HepG2 (cell line): ENCODE measurements around the gene SCN9A. TPM values are rescaled to one million over a fixed set of nuclear protein-coding genes. Genes with fewer than 3 reads are reported as not detected.

Experiments
- ELF3 ChIP-seq: IDR thresholded peaks from 2 replicates; pipeline ENCODE4 v1.6.1; 2016; ENCODE audit warnings: missing genetic modification reagents, missing compliant biosample characterization
- GATAD2A ChIP-seq: IDR thresholded peaks from 2 replicates; pipeline ENCODE4 v1.6.1; 2016
- MED1 ChIP-seq: sonication (generic); formaldehyde crosslinking; IDR thresholded peaks from 2 replicates; pipeline ENCODE4 v1.4.0; 2020; ENCODE audit warnings: missing genetic modification reagents
- SATB2 ChIP-seq: sonication (generic); formaldehyde crosslinking; IDR thresholded peaks from 2 replicates; pipeline ENCODE4 v1.5.0; 2020; ENCODE audit warnings: missing genetic modification reagents
- SP5 ChIP-seq: IDR thresholded peaks from 2 replicates; pipeline ENCODE4 v1.6.1; 2016; ENCODE audit warnings: low read depth, borderline replicate concordance
- STAG1 ChIP-seq: sonication (generic); formaldehyde crosslinking; IDR thresholded peaks from 2 replicates; pipeline ENCODE4 v1.4.0; 2020; ENCODE audit warnings: missing genetic modification reagents
- ZNF788 ChIP-seq: sonication (generic); formaldehyde crosslinking; IDR thresholded peaks from 2 replicates; pipeline ENCODE4 v1.5.0; 2020; ENCODE audit warnings: mild to moderate bottlenecking, missing genetic modification reagents, borderline replicate concordance
- polyA plus RNA-seq, 8 experiments: library from polyadenylated mRNA; depleted of rRNA in 3 of 8; stranded (reverse) in 7 of 8; unstranded in 1 of 8; fragments of >200 nt; fragmentation: Illumina TruSeq in 4 of 8; extraction: Trizol in 4 of 8; gene quantifications; 2 replicates each; pipeline versions ENCODE4 v1.2.1 to v1.2.3, GENCODE V29; 2011 to 2016; ENCODE audit warnings: low read depth in 4 of 8, missing spikeins in 1 of 8, mixed read lengths in 1 of 8; ENCODE audit not compliant: insufficient read depth in 1 of 8
- total RNA-seq, 5 experiments: library from RNA; depleted of rRNA; stranded (reverse); fragments of >200 nt; fragmentation: Illumina TruSeq; extraction: Trizol; gene quantifications; 2 replicates each; pipeline ENCODE4 v1.2.3, GENCODE V29; 2016; ENCODE audit warnings: low read depth in 1 of 5
- TF ChIP-seq, protein P1 (sequence below): sonication (generic); formaldehyde crosslinking; IDR thresholded peaks from 2 replicates; pipeline ENCODE4 v1.5.0; 2020; ENCODE audit warnings: missing genetic modification reagents
- TF ChIP-seq, protein P2 (sequence below): sonication (generic); formaldehyde crosslinking; IDR thresholded peaks from 2 replicates; pipeline ENCODE4 v1.4.0; 2020; ENCODE audit warnings: missing genetic modification reagents
- TF ChIP-seq, protein P3 (sequence below): sonication (generic); formaldehyde crosslinking; conservative IDR thresholded peaks from 2 replicates; pipeline ENCODE4 v1.4.0; 2020; ENCODE audit warnings: mild to moderate bottlenecking, missing genetic modification reagents, moderate library complexity
- TF ChIP-seq, protein P4 (sequence below): IDR thresholded peaks from 2 replicates; pipeline ENCODE4 v1.4.0; 2020; ENCODE audit warnings: mild to moderate bottlenecking, missing genetic modification reagents
- TF ChIP-seq, protein P5 (sequence below): sonication (generic); formaldehyde crosslinking; IDR thresholded peaks from 2 replicates; pipeline ENCODE4 v1.4.0; 2020; ENCODE audit warnings: missing genetic modification reagents, borderline replicate concordance

Gene SCN9A
- total and polyA plus RNA-seq, 2 of the 13 experiments (the other 11 are each of a cell fraction or from before 2014, with no cell fraction given) = 15.3 to 24.3 TPM

DNA sequence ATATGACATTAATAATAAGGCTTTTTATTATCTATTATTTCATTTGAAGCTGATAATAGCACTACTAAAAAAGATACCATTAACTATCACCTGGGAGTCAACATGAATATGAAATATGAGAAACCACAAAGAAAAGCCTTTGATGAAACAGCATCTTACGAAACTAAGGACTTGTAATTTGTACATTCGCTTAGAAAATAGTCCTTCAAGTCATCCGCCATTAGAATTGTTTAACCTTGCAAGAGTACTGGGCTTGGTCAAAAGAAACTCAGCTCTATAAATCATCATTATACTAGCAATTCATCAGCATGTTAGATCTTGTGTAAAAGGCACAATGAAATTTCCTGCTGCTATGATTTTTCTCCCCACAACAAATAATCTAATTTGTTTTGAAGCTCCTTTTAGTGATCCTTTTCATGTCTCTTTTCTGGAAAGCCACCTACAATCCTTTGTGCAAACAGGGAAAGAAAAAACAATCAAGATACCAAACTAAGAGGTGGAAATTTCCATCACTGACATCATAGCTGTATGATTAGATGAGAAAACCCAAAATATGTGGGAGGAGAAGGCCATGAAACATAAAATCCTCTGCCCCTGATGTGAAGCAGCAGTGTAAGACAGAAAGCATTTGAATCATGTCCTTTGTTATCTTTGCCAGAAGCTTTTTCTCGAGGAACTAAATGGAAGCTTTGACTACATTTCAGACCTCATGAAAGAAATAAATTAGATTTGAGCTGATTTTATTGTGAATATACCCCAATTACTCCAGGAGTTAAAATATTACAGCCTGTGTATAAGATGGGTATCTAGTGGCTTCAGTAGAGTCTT, 31.2 kb downstream of the SCN9A start (continued):
- TF ChIP-seq, protein P1, sequence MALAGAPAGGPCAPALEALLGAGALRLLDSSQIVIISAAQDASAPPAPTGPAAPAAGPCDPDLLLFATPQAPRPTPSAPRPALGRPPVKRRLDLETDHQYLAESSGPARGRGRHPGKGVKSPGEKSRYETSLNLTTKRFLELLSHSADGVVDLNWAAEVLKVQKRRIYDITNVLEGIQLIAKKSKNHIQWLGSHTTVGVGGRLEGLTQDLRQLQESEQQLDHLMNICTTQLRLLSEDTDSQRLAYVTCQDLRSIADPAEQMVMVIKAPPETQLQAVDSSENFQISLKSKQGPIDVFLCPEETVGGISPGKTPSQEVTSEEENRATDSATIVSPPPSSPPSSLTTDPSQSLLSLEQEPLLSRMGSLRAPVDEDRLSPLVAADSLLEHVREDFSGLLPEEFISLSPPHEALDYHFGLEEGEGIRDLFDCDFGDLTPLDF = 0 out of 2 replicates have a peak, but pooled peaks have one; percentile 25
- TF ChIP-seq GATAD2A (CRISPR knock-in tag) (peak; percentile 83), ELF3 (CRISPR knock-in tag) (0 out of 2 replicates have a peak, but pooled peaks have one; percentile 40), ZNF788 (CRISPR knock-in tag) (no peak), SP5 (CRISPR knock-in tag) (peak; percentile 39), STAG1 (CRISPR knock-in tag) (no peak), SATB2 (CRISPR knock-in tag) (peak; percentile 40; the same call in 1 of the 2 replicates), MED1 (CRISPR knock-in tag) (peak; percentile 81)
- TF ChIP-seq, protein P2, sequence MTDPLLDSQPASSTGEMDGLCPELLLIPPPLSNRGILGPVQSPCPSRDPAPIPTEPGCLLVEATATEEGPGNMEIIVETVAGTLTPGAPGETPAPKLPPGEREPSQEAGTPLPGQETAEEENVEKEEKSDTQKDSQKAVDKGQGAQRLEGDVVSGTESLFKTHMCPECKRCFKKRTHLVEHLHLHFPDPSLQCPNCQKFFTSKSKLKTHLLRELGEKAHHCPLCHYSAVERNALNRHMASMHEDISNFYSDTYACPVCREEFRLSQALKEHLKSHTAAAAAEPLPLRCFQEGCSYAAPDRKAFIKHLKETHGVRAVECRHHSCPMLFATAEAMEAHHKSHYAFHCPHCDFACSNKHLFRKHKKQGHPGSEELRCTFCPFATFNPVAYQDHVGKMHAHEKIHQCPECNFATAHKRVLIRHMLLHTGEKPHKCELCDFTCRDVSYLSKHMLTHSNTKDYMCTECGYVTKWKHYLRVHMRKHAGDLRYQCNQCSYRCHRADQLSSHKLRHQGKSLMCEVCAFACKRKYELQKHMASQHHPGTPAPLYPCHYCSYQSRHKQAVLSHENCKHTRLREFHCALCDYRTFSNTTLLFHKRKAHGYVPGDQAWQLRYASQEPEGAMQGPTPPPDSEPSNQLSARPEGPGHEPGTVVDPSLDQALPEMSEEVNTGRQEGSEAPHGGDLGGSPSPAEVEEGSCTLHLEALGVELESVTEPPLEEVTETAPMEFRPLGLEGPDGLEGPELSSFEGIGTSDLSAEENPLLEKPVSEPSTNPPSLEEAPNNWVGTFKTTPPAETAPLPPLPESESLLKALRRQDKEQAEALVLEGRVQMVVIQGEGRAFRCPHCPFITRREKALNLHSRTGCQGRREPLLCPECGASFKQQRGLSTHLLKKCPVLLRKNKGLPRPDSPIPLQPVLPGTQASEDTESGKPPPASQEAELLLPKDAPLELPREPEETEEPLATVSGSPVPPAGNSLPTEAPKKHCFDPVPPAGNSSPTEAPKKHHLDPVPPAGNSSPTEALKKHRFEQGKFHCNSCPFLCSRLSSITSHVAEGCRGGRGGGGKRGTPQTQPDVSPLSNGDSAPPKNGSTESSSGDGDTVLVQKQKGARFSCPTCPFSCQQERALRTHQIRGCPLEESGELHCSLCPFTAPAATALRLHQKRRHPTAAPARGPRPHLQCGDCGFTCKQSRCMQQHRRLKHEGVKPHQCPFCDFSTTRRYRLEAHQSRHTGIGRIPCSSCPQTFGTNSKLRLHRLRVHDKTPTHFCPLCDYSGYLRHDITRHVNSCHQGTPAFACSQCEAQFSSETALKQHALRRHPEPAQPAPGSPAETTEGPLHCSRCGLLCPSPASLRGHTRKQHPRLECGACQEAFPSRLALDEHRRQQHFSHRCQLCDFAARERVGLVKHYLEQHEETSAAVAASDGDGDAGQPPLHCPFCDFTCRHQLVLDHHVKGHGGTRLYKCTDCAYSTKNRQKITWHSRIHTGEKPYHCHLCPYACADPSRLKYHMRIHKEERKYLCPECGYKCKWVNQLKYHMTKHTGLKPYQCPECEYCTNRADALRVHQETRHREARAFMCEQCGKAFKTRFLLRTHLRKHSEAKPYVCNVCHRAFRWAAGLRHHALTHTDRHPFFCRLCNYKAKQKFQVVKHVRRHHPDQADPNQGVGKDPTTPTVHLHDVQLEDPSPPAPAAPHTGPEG (CRISPR knock-in tag) = peak; percentile 85
- TF ChIP-seq, protein P3, sequence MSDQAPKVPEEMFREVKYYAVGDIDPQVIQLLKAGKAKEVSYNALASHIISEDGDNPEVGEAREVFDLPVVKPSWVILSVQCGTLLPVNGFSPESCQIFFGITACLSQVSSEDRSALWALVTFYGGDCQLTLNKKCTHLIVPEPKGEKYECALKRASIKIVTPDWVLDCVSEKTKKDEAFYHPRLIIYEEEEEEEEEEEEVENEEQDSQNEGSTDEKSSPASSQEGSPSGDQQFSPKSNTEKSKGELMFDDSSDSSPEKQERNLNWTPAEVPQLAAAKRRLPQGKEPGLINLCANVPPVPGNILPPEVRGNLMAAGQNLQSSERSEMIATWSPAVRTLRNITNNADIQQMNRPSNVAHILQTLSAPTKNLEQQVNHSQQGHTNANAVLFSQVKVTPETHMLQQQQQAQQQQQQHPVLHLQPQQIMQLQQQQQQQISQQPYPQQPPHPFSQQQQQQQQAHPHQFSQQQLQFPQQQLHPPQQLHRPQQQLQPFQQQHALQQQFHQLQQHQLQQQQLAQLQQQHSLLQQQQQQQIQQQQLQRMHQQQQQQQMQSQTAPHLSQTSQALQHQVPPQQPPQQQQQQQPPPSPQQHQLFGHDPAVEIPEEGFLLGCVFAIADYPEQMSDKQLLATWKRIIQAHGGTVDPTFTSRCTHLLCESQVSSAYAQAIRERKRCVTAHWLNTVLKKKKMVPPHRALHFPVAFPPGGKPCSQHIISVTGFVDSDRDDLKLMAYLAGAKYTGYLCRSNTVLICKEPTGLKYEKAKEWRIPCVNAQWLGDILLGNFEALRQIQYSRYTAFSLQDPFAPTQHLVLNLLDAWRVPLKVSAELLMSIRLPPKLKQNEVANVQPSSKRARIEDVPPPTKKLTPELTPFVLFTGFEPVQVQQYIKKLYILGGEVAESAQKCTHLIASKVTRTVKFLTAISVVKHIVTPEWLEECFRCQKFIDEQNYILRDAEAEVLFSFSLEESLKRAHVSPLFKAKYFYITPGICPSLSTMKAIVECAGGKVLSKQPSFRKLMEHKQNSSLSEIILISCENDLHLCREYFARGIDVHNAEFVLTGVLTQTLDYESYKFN (CRISPR knock-in tag) = peak; percentile 63
- TF ChIP-seq, protein P4, sequence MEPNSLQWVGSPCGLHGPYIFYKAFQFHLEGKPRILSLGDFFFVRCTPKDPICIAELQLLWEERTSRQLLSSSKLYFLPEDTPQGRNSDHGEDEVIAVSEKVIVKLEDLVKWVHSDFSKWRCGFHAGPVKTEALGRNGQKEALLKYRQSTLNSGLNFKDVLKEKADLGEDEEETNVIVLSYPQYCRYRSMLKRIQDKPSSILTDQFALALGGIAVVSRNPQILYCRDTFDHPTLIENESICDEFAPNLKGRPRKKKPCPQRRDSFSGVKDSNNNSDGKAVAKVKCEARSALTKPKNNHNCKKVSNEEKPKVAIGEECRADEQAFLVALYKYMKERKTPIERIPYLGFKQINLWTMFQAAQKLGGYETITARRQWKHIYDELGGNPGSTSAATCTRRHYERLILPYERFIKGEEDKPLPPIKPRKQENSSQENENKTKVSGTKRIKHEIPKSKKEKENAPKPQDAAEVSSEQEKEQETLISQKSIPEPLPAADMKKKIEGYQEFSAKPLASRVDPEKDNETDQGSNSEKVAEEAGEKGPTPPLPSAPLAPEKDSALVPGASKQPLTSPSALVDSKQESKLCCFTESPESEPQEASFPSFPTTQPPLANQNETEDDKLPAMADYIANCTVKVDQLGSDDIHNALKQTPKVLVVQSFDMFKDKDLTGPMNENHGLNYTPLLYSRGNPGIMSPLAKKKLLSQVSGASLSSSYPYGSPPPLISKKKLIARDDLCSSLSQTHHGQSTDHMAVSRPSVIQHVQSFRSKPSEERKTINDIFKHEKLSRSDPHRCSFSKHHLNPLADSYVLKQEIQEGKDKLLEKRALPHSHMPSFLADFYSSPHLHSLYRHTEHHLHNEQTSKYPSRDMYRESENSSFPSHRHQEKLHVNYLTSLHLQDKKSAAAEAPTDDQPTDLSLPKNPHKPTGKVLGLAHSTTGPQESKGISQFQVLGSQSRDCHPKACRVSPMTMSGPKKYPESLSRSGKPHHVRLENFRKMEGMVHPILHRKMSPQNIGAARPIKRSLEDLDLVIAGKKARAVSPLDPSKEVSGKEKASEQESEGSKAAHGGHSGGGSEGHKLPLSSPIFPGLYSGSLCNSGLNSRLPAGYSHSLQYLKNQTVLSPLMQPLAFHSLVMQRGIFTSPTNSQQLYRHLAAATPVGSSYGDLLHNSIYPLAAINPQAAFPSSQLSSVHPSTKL (CRISPR knock-in tag) = peak; percentile 86
- TF ChIP-seq, protein P5, sequence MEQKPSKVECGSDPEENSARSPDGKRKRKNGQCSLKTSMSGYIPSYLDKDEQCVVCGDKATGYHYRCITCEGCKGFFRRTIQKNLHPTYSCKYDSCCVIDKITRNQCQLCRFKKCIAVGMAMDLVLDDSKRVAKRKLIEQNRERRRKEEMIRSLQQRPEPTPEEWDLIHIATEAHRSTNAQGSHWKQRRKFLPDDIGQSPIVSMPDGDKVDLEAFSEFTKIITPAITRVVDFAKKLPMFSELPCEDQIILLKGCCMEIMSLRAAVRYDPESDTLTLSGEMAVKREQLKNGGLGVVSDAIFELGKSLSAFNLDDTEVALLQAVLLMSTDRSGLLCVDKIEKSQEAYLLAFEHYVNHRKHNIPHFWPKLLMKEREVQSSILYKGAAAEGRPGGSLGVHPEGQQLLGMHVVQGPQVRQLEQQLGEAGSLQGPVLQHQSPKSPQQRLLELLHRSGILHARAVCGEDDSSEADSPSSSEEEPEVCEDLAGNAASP = 0 out of 2 replicates have a peak, but pooled peaks have one; percentile 49
